OCI-LY1 (cell line): Measurements from ENCODE around the gene RFX8.

Experiments used
- CTCF ChIP-seq: fragments of 200-600 bp; sonication (generic), shearing (Covaris generic); IDR thresholded peaks from 2 replicates; pipeline ENCODE4 v1.5.1; 2017; ENCODE audit warnings: mild to moderate bottlenecking, antibody characterized with exemption, low read length, moderate library complexity, mixed read lengths
- EZH2 ChIP-seq: fragments of 200-600 bp; sonication (generic), shearing (Covaris generic); IDR thresholded peaks from 2 replicates; pipeline ENCODE4 v1.8.0; 2017; ENCODE audit warnings: borderline replicate concordance, mixed run types, mild to moderate bottlenecking, antibody characterized with exemption, low read length, moderate library complexity, mixed read lengths

- no peak for TF ChIP-seq EZH2
- no peak for TF ChIP-seq CTCF
Measured at GRCh38 chr2:101478181-101479001, 3.5 kb upstream of the RFX8 start.
